ENCODE results near the gene MCM10. TPM values are rescaled to one million over a fixed set of nuclear protein-coding genes. Genes with fewer than 3 reads are reported as not detected.

Gene MCM10
- total RNA-seq, 1 donor from 2014 or later: 76.3 TPM

- TF ChIP-seq, protein P1, sequence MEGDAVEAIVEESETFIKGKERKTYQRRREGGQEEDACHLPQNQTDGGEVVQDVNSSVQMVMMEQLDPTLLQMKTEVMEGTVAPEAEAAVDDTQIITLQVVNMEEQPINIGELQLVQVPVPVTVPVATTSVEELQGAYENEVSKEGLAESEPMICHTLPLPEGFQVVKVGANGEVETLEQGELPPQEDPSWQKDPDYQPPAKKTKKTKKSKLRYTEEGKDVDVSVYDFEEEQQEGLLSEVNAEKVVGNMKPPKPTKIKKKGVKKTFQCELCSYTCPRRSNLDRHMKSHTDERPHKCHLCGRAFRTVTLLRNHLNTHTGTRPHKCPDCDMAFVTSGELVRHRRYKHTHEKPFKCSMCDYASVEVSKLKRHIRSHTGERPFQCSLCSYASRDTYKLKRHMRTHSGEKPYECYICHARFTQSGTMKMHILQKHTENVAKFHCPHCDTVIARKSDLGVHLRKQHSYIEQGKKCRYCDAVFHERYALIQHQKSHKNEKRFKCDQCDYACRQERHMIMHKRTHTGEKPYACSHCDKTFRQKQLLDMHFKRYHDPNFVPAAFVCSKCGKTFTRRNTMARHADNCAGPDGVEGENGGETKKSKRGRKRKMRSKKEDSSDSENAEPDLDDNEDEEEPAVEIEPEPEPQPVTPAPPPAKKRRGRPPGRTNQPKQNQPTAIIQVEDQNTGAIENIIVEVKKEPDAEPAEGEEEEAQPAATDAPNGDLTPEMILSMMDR (conservative IDR thresholded peaks at IDR 0.05): no peak
- no peak overlapping the region for H3K4me3 Mint-ChIP-seq
- DNase-seq (ENCODE audit: low read depth, low spot score): no peak
- H3K36me3 Mint-ChIP-seq (ENCODE audit: low read depth): no peaks in the 10 kb centered on the region
- no peaks in the 10 kb centered on the region for H3K27me3 Mint-ChIP-seq (ENCODE audit: low read depth)
- no peak overlapping the region for H3K27ac Mint-ChIP-seq (ENCODE audit: unreplicated experiment)
- H3K4me1 Mint-ChIP-seq: no peaks in the 10 kb centered on the region
- H3K9me3 Mint-ChIP-seq: no peaks in the 10 kb centered on the region
Observed at GRCh38 chr10:13247784-13248183, 86.4 kb downstream of the MCM10 start.

GRCh38 chr10:13253726-13254125, 92.4 kb downstream of the MCM10 start:
- Mint-ChIP-seq H3K36me3 (ENCODE audit: low read depth) (peaks cover 2% of the 10 kb centered on the region), H3K4me1 (peaks cover 4% of the 10 kb centered on the region), H3K9me3 (no peaks in the 10 kb centered on the region), H3K27ac (ENCODE audit: unreplicated experiment) (no peak overlapping the region), H3K4me3 (no peak overlapping the region), H3K27me3 (ENCODE audit: low read depth) (no peaks in the 10 kb centered on the region)
- DNase-seq (ENCODE audit: low read depth, low spot score): no peak
- TF ChIP-seq, protein P1 (conservative IDR thresholded peaks at IDR 0.05): no peak

- DNase-seq (ENCODE audit: low read depth, low spot score): no peak
- peaks cover 4% of the 10 kb centered on the region for H3K9me3 Mint-ChIP-seq
- peaks cover 4% of the 10 kb centered on the region for H3K36me3 Mint-ChIP-seq (ENCODE audit: low read depth)
- no peaks in the 10 kb centered on the region for H3K27me3 Mint-ChIP-seq (ENCODE audit: low read depth)
- no peak overlapping the region for H3K4me3 Mint-ChIP-seq
- peaks cover 4% of the 10 kb centered on the region for H3K4me1 Mint-ChIP-seq
- no peak overlapping the region for H3K27ac Mint-ChIP-seq (ENCODE audit: unreplicated experiment)
- TF ChIP-seq, protein P1 (conservative IDR thresholded peaks at IDR 0.05): no peak
Observed at GRCh38 chr10:13256627-13257026, 95.3 kb downstream of the MCM10 start.

GRCh38 chr10:13257621-13258140, 96.3 kb downstream of the MCM10 start:
- H3K4me3 Mint-ChIP-seq: no peak overlapping the region
- no peaks in the 10 kb centered on the region for H3K27me3 Mint-ChIP-seq (ENCODE audit: low read depth)
- no peak for DNase-seq (ENCODE audit: low read depth, low spot score)
- no peak overlapping the region for H3K27ac Mint-ChIP-seq (ENCODE audit: unreplicated experiment)
- TF ChIP-seq, protein P1 (conservative IDR thresholded peaks at IDR 0.05): no peak
- H3K36me3 Mint-ChIP-seq (ENCODE audit: low read depth): peaks cover 4% of the 10 kb centered on the region
- peaks cover 6% of the 10 kb centered on the region for H3K9me3 Mint-ChIP-seq
- peaks cover 4% of the 10 kb centered on the region for H3K4me1 Mint-ChIP-seq

Other genes starting within 250 kb of the MCM10 start
- gene CCDC3, start 159.8 kb upstream of the MCM10 start, total RNA-seq: 6.1 and 6.4 TPM in 2 replicates
- 6.2 and 7.5 TPM in 2 replicates for gene OPTN, start 61.4 kb upstream of the MCM10 start, total RNA-seq
- gene UCMA, start 72.8 kb downstream of the MCM10 start, total RNA-seq: not detected in 2 replicates
- gene PHYH, start 138.5 kb downstream of the MCM10 start, total RNA-seq: 14.9 and 15.1 TPM in 2 replicates
- gene SEPHS1, start 186.7 kb downstream of the MCM10 start, total RNA-seq: 158 and 163 TPM in 2 replicates

Measured in neural crest cell (in vitro differentiated cells).